SHP77 (cell line): Measurements from ENCODE around the gene PHF14.
"Not testable (repeated sequence)": the region's sequence is repeated elsewhere in the genome, so short reads cannot be mapped to it uniquely, and the experiment has no call there.

Source experiments
- DNase-seq, 2 experiments: peaks; one replicate each; lab custom pipeline; 2025; lab: John Stamatoyannopoulos, UW

Gene PHF14

DNA sequence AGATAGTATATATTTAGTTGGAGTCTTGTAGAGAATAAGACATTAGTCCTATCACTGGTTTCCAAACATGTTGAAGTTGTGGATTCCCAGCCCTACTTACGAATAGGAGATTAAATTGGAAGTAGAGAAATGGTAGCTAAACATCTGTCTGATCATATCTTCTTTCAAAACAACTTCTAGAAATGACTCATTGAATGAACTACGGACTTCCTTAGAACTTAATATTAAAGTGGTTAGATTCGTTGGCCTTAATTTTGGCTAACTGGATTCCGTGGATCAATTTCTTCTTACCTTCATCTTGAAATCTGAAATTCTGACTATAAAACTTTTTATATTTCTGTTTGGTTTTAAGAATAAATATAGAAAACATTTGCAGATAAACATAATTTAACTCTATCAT is 3.4 kb downstream of the PHF14 start:
- no peak for DNase-seq

DNA sequence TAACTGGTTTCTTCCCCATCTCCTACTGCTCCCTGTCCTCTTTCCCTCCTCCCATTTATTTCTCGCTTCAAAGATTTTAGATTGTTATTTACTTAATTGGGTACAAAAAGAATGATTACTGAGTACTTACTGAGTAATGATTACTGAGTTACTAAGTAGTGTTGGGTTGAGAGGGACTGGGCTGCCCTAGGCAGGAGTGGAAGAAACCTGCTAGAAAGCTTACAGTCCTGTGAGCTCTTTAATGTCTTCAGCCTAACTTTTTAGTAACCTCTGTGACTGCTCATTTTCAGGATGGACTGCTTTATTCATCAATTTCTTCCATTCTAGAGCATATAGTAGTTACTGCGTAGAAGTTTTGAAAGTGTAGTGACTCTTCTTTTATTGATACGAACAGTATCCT is 7.6 kb downstream of the PHF14 start:
- DNase-seq: no peak

DNA sequence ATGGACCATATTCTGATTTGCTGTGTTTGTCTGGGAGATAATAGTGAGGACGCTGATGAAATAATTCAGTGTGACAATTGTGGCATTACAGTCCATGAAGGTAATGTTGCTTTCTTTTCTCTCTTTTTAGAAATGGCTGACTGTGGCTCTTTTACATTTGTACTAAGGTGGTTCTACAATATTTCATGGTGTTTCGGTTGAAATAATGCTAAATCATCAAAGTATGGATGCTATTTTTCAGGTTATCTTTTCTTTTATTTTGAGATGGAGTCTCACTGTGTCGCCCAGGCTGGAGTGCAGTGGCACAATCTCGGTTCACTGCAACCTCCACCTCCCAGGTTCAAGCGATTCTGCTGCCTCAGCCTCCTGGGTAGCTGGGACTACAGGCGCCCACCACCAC is 17.1 kb downstream of the PHF14 start:
- DNase-seq: not testable (repeated sequence)

DNA sequence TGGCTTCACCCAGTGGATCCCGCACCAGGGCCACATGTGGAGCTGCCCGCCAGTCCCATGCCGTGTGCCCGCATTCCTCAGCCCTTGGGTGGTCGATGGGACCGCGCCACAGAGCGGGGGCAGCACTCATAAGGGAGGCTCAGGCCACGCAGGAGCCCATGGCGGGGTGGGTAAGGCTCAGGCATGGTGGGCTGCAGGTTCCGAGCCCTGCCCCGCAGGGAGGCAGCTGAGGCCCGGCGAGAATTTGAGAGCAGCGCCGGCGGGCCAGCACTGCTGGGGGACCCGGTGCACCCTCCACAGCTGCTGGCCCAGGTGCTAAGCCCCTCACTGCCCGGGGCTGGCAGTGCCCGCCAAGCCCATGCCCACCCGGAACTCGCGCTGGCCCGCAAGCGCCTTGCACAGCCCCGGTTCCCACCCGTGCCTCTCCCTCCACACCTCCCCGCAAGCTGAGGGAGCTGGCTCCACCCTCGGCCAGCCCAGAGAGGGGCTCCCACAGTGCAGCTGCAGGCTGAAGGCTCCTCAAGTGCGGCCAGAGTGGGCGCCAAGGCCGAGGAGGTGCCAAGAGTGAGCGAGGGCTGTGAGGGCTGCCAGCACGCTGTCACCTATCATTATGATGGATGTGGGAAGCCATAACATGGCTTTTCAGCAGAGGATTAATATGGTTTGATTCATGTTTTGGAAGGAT is 22.0 kb downstream of the PHF14 start:
- not testable (repeated sequence) for DNase-seq

DNA sequence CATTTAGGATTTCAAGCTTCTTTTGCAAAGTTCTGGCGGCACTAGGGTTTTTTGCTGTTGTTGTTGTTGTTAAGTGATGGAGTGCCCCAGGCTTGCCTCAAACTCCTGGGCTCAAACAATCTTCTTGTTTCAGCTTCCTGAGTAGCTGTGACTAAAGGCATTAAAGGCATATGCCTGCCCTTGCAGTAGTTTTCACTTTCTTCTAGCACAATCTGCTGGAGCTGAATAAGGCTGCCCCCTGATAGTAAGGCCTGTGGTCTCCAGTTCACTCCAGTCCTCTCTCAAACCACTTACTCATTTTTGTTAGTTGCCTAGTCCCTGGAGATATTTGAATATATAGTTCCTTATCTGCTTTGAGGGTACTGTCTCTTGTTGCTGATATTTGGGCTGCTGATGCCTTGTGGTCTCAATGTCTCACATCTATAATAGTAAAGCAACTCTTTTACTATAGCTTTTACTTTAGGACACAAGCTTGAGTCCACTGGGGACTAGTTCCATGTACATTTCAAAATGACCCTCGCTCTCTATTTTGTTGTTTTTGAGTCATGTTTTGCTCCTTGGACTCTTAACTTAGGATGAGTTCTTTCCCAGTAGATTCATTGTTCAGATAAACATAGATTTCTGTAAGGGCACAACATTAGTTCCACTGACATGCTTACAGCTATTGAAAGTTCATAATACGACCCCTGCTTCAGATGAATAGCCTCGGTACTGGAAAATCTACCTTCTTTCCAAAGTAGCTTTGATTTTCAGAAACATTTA is 25.5 kb downstream of the PHF14 start:
- no peak for DNase-seq

DNA sequence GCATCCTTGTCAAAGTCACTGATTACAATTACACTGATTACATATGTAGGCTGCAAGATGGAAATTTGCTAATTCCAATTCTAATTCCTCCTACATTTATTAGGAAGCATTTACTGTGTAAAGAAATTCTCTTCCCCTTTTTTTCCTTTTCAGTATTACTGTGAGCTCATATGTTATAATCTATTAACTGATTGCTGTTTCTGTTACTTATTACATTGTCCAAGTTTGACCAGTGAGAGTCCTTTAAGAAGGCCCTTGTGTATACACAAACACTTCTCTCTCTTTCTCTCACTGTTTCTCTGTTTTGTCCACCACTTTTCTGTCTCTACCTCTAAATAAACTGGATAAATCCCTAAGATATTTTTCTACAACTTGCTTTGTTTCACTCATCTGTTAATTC is 31.5 kb downstream of the PHF14 start:
- no peak for DNase-seq

DNA sequence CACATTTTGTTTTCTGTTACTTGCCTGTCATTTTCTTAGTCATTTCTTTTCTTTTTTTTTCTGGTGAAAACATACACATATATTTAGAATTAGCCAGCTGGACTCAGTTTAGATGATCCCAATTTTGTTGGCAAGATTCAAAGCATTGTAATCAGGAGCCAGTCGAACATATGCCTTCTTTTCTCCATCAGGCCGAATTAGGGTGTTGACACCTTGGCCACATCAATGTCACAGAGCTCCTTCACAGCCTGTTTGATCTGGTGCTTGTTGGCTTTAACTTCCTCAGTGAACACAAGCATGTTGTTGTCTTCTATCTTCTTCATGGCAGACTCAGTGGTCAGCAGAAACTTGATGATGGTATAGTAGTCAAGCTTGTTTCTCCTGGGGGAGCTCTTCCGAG is 32.6 kb downstream of the PHF14 start:
- no peak for DNase-seq

DNA sequence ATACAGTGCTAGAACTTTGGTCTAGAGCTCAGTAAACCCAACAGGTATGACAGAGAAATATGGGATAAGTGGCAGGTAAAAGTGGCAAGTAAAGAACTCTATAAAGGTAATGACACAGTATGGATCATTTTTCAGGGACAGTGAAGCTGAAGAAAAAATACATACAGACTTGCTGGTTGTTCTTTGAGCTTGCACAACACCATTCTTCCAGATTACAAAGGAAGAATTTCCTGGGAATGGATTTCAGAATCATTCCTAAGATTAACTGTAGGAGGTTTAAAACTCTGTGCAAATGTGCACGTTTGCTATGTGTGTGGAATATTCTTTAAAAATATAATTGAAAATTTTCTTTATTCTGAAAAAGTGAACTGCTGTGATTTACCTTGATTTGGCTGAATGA is 36.0 kb downstream of the PHF14 start:
- DNase-seq: no peak

DNA sequence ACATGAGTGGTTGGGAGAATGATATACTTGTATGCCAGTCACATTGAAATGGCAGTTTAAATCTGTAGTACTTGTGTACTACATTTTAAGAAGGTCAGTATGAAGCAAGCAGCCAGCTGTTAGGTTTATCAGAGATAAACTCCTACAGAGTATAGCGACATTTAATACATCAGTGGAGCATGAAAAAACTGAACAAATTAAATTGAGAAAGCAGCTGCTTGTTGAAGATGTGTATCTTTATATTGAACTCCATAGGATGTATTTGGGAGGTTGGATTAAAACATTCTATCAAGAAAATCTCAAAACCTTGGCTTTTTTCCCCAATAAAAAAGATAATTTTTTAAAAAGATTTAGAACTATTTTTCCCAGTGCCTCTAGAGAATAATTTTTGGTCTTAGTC is 47.8 kb downstream of the PHF14 start:
- no peak for DNase-seq

DNA sequence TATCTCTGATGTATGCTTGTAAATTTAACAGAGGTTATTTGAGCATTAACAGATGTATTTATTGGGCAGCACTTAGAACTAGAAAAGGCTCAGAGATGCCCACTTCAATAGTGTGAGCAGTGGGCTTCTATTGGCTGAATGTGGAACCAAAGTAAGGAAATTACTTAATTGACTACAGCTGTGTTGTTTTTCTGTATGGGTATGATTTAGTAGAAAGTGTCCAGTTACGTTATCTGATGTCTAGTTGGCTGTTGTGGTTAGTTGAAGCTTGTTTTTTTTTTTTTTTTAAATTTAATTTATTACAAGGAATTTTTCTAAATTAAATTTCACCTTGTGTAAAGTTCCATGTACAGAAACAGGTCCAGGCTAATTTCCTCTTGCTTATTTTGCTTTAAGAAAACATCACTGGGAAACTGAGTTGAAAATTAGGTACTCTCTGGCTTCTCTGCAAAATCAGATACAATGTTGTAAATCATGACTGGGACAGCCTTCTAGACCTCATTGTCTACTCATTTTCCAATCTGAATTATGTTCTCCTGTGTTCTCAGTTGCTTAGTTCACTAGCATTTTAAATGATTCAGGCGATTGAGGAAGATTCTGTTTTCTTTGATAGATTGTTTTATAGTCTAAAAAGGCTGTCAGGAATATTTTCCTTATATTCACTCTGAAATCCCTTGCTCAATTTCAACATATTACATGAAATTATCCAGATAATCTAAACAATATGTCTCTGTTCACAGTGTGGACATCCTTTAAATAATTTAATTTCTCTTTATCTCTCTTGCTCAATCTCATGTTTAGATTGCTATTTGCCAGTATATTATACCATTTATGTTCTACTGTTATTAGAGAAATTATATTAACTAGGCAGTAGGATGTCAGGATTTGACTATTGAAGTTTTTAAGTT is 53.0 kb downstream of the PHF14 start:
- DNase-seq: no peak

DNA sequence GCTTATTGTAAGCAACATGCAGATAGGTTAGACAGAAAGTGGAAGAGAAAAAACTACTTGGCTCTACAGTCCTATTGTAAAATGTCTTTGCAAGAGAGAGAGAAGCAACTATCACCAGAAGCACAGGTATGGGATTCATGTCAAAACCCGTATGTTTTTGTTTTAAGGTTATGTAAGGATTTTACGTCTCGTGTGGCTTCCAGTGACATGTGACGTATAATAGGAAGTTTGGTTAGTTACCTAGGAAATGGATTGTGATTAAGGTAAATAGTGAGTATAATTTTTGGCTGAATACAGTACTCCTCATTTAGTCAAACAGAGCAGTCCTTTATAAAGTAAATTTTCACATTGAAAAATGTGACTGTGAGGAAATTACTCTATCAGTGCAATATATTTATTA is 62.0 kb downstream of the PHF14 start:
- no peak for DNase-seq

DNA sequence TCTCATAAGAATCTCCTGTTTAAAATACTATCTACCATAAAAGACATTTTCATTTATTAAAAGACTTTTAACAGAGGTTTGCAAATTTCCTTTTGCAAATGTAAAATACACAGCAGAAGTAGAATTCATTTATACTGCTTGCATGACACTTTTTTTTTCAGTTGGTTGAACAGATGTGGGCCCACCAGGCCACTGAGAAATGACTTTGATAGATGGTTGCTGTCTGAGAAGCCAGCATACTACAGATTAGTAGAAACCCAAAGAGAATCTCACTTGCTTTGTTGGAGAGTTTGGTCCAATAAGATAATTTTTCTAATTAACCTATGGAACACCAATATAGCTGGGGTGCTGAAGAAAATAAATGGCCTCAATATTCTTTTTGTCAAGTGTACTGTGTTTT is 66.3 kb downstream of the PHF14 start:
- no peak for DNase-seq

DNA sequence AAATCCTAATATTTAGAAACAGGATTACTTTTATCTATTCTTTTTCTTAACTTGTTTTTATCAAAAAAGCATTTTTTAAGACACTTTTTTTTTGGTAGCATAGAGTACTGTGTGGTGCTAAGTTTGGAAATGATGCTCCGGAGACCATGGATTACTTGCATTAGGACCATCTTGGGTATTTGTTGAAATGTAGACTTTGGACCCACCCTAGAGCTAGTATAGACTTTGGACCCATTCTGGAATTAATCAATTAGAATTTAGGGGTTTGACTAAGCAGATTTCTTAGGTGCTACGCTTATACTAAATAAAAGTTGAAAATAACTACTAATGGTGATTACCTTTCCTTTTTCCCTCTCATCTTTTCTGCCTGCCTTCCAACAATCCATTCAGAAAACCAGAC is 80.4 kb downstream of the PHF14 start:
- no peak for DNase-seq

DNA sequence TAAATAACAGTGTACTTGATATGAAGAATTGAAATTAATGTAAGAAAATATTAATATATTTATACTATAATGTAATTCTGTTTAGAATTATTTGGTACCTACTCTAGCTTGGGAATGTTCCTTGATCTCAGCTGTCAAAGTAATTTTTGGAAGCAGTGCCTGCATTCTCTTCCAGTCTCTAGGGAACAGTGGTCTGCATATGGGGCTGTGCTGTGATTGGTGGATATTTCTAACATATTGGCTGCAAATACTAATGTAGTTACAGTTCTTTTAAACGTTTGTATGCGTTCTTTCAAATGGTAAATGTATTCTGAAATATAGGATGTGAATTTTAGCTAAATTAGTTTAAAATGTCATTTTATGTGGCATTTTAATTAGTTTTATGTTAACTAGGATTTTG is 87.2 kb downstream of the PHF14 start:
- no peak for DNase-seq

DNA sequence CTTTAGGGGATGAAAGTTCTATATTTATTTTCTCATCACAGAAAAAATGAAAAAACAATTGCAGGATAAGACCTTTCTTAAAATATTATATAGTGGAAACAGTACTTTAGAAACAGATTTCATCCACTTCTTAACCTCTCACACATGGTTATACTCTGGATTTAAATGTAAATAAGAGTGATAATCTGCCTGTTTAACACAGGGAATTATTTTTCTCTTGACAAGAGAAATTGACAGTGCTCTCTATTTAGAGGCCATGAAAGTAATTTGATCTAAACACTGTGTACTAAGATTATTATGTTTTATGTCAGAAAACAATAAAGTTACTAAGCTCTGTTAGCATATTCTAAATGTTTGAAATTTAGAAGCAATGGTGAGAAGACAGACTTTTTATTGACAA is 88.4 kb downstream of the PHF14 start:
- DNase-seq: no peak

DNA sequence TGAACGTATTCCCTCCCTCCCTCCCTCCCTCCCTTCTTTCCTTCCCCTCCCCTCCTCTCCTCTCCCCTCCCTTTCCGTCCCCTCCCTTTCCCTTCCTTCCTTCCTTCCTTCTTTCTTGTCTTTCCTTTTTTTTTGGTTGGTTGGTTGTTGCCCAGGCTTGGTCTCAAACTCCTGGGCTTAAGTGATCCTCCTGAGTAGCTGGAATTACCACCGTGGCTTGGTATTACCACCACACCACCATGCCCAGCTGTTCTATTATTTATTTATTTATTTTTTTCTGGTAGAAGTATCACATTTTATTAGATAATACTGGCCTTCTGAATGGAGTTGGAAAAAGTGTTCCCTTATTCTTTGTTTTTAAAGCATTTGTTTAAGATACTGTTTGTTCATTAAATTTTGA is 95.9 kb downstream of the PHF14 start:
- no peak for DNase-seq

DNA sequence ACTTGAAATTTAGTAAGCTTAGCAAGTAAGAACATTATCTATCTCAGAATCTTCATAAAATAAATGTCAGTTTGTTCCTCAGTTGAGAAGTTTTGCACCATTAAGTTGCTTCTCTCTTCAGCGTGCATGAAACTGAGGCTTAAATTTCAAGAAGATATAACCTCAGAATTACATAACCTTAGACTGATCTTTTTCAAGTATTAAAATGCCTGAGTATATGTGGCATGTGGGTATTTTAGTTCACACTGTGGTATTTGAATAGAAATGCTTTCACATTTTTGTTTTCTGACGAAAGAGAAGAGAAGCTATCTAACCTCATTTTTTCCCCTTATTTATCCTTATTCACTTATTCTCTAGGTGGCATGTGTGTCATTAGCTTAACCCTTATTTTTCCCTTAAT is 104.1 kb downstream of the PHF14 start:
- no peak for DNase-seq

DNA sequence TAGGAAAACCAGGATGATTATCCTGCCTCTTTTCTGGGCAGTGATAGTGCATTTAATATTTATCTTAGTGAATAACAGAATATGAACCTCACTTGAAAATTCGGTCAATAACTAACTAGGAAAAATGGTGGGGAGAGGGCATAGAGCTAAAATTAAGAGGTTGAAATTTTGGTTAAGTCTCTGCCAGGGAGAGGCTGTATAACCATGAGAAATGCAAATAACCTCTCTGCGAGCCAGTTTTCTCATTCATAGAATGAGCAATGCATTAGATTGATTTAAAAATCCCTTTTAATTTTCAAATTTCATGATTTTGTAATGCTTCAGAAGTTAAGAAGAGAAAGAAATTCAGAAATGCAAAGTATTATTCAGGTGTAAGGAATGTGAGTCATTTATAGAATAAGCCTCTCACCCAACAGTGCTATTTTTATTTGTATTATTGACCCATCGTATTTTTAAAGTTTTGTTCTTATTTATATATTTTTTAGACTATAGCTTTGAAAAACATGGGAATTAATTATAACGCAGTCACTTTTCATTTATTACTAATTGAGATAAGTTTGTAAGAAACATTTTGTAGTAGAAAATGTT is 104.7 kb downstream of the PHF14 start:
- DNase-seq: no peak

DNA sequence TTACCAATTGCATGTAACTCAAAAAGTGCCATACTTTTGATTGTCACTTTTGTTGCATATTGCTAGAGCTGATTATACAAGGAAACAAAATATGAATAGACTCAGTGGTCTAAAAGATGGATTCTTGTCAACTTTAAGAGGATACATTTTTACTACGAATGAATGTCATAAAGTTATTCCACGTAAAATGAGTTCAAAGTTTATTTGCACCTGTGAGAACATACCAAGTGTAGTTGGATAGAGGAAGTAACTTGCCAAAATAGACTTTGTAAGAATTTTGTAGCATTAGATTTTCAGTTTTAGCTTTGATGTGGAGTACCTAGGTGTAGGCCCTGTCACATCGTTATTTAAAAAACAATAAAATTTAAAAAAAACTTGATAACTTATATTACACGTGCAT is 106.2 kb downstream of the PHF14 start:
- DNase-seq: no peak

DNA sequence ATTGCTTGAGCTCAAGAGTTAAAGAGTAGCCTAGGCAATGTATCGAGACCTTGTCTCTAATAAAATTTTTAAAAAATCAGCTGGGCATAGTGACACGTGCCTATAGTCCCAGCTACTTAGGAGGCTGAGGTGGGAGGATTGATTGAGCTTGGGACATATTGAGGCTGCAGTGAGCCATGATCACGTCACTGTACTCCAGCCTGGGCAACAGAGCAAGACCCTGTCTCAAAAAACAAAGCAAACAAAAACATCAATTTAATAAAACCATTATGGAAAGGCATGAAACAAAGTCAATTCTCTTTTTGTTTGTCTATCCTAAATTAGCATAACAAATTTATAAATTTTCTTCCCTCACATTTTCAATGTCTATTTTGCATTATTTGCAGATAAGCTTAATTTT is 108.4 kb downstream of the PHF14 start:
- DNase-seq: no peak

DNA sequence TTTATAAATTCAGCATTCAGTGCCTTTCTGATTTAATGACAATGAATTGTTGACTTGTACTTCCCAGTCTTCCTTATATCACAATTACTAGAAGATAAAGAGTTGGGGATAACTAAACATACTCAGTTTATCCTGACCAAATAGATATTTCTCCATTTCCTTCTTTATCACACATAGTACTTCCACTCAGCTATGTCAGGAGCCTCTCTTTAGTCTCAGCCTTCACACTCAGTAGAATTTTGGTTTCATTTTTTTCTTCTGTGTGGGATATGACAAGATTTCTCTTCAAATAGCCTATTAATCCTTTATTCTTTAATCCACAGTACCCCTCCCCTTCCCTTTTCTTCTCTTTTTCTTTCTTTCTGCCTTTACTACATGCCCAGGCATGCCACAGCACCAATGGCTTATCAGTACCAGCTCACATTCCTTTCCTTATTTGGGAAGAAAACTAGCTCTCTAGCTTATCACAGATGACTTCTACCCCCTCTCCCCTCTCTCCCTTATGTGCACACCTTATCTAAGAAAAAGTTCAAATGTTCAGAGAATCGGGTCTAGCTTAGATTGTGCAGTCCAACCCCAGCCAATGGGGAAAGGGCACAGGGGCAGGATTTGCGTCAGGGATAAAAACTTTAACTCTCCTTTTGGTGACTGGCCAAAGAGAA is 109.0 kb downstream of the PHF14 start:
- DNase-seq: no peak

DNA sequence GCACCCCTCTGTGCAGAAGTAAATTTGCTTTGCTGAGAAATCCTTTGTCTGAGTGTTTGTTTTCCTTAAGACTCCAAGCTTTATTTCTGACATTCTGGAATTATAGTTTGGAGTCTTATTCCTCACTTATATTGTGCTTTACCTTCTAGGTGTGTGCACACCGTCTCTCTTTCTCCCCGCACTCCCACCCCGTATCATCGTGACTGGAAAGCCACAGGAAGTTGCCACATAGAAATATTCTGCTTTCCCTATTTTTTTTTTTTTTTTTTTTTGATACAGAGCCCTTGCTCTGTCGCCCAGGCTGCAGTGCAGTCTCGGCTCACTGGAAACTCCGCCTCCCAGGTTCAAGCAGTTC is 109.5 kb downstream of the PHF14 start:
- DNase-seq: no peak
